ENCODE results near the gene CCNB2. TPM values are rescaled to one million over a fixed set of nuclear protein-coding genes. Genes with fewer than 3 reads are reported as not detected.

Gene CCNB2
- 50.8 and 94.9 TPM in 2 replicates for total RNA-seq

DNA sequence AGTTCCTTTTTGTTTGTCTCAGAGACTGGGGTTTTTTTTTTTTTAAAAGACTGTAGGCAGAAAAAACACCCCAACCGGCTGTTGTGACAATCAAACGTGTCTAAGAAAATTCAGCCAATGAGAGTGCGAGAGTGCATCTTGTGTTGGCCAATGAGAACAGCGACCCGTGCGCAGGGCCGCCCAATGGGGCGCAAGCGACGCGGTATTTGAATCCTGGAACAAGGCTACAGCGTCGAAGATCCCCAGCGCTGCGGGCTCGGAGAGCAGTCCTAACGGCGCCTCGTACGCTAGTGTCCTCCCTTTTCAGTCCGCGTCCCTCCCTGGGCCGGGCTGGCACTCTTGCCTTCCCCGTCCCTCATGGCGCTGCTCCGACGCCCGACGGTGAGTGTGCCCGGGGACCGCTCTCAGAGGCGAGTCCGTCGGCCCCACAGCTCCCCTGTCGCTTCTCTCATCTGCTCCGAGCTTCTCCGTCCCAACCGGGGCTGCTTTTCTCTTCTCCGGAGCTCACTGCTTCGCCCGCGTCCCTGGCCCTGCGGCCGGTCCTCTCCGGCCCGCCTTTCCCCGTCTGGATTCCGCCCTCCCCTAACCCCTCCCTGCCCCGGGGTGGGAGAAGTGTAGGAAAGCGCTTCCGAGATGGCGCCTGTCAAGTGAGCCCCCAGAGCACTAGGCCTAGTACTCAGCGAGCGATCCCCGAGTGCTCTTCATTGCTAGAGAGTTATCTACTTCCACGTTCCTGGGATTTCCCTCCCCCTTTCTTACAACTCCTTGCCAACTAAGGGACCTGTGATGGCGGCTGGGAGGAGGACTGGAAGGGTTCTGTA lies at the start of gene CCNB2:
Gene CCNB2 (plus strand): TSS at position 235 of the 821 bp plus-strand sequence. CDS start 123 bp downstream, at position 358.

Small RNAs within 50 kb of the gene (small RNA-seq; reads per million reads assigned to genes)
- gene MIR2116, result 2.6 reads per million, percentile 59 among the genes with 10 or more reads in this experiment

Other genes starting within 250 kb of the CCNB2 start
- gene SLTM, start 171.5 kb upstream of the CCNB2 start, total RNA-seq, result 80.9 and 91.0 TPM in 2 replicates
- 33.2 and 34.4 TPM in 2 replicates for gene RNF111, start 117.5 kb upstream of the CCNB2 start, total RNA-seq
- not detected in 2 replicates for gene LDHAL6B, start 101.7 kb downstream of the CCNB2 start, total RNA-seq

Measured in thoracic aorta endothelial cell (primary cell).